Lung (tissue), 12 donors: ENCODE measurements around the gene LHX2. TPM values are rescaled to one million over a fixed set of nuclear protein-coding genes. Genes with fewer than 3 reads are reported as not detected.

Experiments
- ATAC-seq: fragments of 200-7000 bp; cut with Tn5 transposase; one replicate; pipeline ENCODE4 v1.9.1; 2020; ENCODE audit warnings: moderate number of reproducible peaks; ENCODE audit not compliant: insufficient read depth, low FRiP score
- DNase-seq, 3 donors: peaks; one replicate each; pipeline ENCODE4 v3.0.0-alpha.2; 2013 to 2017
- H3K27ac ChIP-seq, 2 donors: one replicate each; pipeline ENCODE4 v1.5.1; 2013; ENCODE audit warnings: mild to moderate bottlenecking in 2 of 2, moderate library complexity in 2 of 2, control low read depth in 1 of 2, inconsistent platforms in 1 of 2, low read depth in 1 of 2, low read length in 1 of 2
- H3K27me3 ChIP-seq, 3 donors: one replicate each; pipeline ENCODE4 v1.5.1; 2013; ENCODE audit warnings: low read length in 2 of 3; ENCODE audit not compliant: control insufficient read depth in 3 of 3, insufficient read depth in 3 of 3
- H3K36me3 ChIP-seq, 4 donors: one replicate each; pipeline ENCODE4 v1.5.1; 2013; ENCODE audit warnings: low read length in 4 of 4, mild to moderate bottlenecking in 1 of 4, moderate library complexity in 1 of 4; ENCODE audit not compliant: control insufficient read depth in 4 of 4, insufficient read depth in 4 of 4
- H3K4me1 ChIP-seq, 5 donors: one replicate each; pipeline ENCODE4 v1.5.1; 2013; ENCODE audit warnings: low read length in 5 of 5, mild to moderate bottlenecking in 2 of 5, moderate library complexity in 1 of 5; ENCODE audit not compliant: control insufficient read depth in 5 of 5, insufficient read depth in 5 of 5
- H3K4me3 ChIP-seq: one replicate; pipeline ENCODE4 v1.5.1; 2013; ENCODE audit warnings: mild to moderate bottlenecking, control low read depth, moderate library complexity
- H3K9ac ChIP-seq, 2 donors: one replicate each; pipeline ENCODE4 v1.5.1; 2013; ENCODE audit warnings: low read length in 2 of 2, control low read depth in 1 of 2; ENCODE audit not compliant: insufficient read depth in 1 of 2
- H3K9me3 ChIP-seq, 4 donors: one replicate each; pipeline ENCODE4 v1.5.1; 2013; ENCODE audit warnings: low read length in 3 of 4, mild to moderate bottlenecking in 1 of 4, moderate library complexity in 1 of 4; ENCODE audit not compliant: control insufficient read depth in 4 of 4, insufficient read depth in 3 of 4
- WGBS, 2 donors: extraction: QIAGEN DNeasy Blood & Tissue Kit; methylation state at CpG; one replicate each; pipeline ENCODE4 v1.1.7; 2013; 5-methylcytosine and 5-hydroxymethylcytosine counted together
- polyA plus RNA-seq, 2 donors: library from polyadenylated mRNA; stranded (reverse); fragments of 200-250 nt; gene quantifications; one replicate each; pipeline ENCODE4 v1.2.1, GENCODE V29; 2013
- total RNA-seq, 2 donors: library from RNA; depleted of rRNA in 1 of 2; stranded (reverse); fragments of >200 nt in 1 of 2; gene quantifications; one replicate each; pipeline ENCODE4 v1.2.1, GENCODE V29; 2014 to 2021
- TF ChIP-seq, protein P1 (sequence below): IDR thresholded peaks from 2 replicates; pipeline ENCODE4 v1.5.1; 2012; ENCODE audit warnings: mild to moderate bottlenecking; ENCODE audit errors: control extremely low read depth, extremely low read depth
- donor health status: control.
- donor health status: control.
- donor health status: Bipolar disorder and iron deficiency.
- donor health status: healthy.
- donor health status: DM: yes; HTN: yes; CAD: no.

LHX2 gene
- total and polyA plus RNA-seq, 4 donors, result 0.07 to 0.31 TPM; not detected in 2

DNA sequence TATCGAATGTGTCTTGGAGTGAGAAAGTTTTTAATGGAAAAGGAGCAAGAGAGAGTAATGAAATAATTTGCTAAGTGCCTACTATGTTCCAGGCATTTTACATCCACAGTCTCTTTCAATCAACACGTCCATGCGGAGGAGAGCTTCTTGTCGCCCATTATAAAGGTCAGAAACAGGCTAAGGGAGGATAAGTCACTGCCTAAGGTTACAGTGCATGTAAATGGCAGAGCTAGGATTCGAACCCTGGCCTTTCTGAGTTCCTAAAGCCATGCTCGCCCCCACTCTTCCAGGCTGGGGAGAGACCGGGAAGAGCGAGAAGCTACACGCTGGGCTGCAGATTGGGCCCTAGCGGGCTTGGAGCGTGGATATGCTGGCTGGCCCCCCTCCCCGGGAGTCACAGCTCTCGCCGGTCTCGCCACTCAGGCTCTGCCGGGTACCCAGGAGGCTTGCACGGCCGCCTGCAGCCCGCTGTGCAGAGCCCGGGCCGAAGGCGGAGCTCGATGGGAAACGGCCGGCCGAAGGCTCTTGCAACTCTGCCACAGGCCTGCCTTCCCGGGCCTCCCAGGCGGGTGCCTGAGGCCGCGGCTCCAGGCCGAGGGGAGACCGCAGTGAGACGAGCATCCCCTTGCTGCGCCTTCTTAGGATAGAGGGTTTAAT, 775 bp upstream of the LHX2 start:
- H3K27me3 ChIP-seq, result peaks cover 22 to 86% (median 82%) of the 10 kb centered on the region in 3 donors
- no peak overlapping the region for H3K4me3 ChIP-seq
- no peak for ATAC-seq
- no peaks in the 10 kb centered on the region for H3K36me3 ChIP-seq
- H3K9me3 ChIP-seq, result peaks cover 0 to 22% (median 0%) of the 10 kb centered on the region in 4 donors
- TF ChIP-seq, protein P1, sequence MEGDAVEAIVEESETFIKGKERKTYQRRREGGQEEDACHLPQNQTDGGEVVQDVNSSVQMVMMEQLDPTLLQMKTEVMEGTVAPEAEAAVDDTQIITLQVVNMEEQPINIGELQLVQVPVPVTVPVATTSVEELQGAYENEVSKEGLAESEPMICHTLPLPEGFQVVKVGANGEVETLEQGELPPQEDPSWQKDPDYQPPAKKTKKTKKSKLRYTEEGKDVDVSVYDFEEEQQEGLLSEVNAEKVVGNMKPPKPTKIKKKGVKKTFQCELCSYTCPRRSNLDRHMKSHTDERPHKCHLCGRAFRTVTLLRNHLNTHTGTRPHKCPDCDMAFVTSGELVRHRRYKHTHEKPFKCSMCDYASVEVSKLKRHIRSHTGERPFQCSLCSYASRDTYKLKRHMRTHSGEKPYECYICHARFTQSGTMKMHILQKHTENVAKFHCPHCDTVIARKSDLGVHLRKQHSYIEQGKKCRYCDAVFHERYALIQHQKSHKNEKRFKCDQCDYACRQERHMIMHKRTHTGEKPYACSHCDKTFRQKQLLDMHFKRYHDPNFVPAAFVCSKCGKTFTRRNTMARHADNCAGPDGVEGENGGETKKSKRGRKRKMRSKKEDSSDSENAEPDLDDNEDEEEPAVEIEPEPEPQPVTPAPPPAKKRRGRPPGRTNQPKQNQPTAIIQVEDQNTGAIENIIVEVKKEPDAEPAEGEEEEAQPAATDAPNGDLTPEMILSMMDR, result no peak
- H3K9ac ChIP-seq, result no peak overlapping the region
- 4 to 5% methylated on average over 28 to 34 of the region's 34 CpGs for WGBS, 2 donors
- H3K27ac ChIP-seq, result no peak overlapping the region
- H3K4me1 ChIP-seq, result peaks cover 0 to 28% (median 9%) of the 10 kb centered on the region in 5 donors
- peak; percentile 46 to 59 (median 52) for DNase-seq

DNA sequence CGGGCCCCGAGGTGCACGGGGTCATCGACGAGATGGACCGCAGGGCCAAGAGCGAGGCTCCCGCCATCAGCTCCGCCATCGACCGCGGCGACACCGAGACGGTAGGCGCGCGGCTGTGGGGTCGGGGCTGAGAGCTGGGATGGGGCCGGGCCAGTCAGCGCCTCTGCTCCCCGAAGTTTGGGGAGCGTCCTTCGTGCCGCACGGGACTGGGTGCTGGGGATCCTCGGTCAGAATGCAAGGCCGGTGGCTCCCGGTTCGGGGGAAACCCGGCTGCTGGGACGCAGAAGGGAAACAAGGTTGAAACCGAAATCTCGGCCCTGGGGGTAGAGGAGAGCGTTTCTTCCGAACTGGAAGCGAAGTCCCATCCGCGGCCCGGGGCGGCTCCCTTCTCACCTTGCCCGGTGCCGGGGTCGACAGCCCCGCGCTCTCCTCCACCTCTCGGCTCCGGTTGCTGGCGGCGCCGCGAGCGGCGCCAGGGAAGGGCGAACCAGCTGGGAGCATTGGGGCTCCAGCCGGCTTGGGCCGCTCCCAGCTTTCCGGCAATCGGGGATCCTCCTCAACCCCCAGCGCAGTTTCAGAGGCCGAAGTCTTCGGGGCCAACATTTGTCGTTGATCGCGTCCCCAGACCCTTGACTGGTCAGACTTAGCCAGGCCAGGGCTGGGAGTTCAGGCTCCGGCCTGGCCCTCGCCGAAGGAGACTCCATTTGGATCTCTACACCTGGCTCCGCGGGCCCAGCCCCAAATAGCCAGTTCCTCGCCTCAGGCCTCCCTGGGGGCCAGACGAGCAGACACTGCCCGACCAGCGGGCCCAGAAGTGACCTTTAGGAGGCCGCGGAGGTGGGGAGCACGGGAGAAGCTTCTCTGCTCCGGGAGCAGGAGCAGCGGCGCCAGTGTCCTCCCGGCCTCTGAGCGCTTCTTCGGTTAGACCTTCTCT, 1.1 kb downstream of the LHX2 start:
- Histone ChIP-seq H3K9me3 (peaks cover 0 to 18% (median 0%) of the 10 kb centered on the region in 4 donors), H3K4me1 (peaks cover 0 to 28% (median 13%) of the 10 kb centered on the region in 5 donors), H3K27ac (no peak overlapping the region), H3K27me3 (peaks cover 22 to 84% (median 77%) of the 10 kb centered on the region in 3 donors), H3K36me3 (no peaks in the 10 kb centered on the region), H3K4me3 (no peak overlapping the region), H3K9ac (no peak overlapping the region)
- TF ChIP-seq, protein P1, result no peak
- WGBS, 2 donors, result 2 to 6% methylated on average over 69 to 83 of the region's 83 CpGs
- DNase-seq, result no peak
- ATAC-seq, result no peak

DNA sequence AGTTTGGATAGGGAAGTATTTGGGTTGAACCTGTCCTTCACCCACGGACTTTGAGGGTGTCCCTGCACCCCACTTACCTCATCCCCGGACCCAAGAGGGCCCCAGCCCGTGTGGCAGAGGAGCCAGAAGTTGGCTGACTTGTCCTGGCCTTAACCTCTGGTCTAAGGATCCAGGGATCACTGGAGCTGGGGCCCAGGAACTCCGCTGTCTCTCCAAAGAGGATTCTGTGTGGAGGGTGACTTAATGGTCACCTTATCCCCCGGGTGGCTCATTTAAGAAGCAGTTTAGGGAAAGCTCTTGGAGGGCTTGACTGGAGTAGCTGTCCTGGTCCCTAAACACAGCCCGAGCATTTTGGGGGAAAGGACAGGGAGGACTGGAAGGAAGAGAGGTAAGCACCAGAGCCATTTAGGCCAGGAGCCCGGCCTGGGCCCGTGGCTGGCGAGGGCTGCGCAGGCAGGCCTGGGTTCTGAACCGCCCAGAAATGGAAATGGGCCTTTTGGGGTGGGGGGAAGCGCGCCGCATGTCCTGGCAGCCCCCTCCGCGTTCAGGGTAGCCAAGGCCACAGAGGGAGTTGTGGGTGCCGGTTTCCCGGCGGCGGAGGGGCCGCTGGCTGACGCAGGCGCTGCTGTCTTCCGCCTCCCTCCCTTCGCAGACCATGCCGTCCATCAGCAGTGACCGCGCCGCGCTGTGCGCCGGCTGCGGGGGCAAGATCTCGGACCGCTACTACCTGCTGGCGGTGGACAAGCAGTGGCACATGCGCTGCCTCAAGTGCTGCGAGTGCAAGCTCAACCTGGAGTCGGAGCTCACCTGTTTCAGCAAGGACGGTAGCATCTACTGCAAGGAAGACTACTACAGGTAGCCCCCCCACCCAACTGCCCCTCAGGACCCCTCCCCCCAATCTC, 2.0 kb downstream of the LHX2 start:
- peaks cover 0 to 25% (median 22%) of the 10 kb centered on the region in 5 donors for H3K4me1 ChIP-seq
- H3K27ac ChIP-seq, result no peak overlapping the region
- H3K4me3 ChIP-seq, result no peak overlapping the region
- peaks cover 18 to 84% (median 75%) of the 10 kb centered on the region in 3 donors for H3K27me3 ChIP-seq
- H3K9me3 ChIP-seq, result peaks cover 0 to 14% (median 0%) of the 10 kb centered on the region in 4 donors
- TF ChIP-seq, protein P1, result no peak
- no peak overlapping the region for H3K9ac ChIP-seq
- no peaks in the 10 kb centered on the region for H3K36me3 ChIP-seq
- ATAC-seq, result no peak
- 5 to 7% methylated on average over 39 to 40 of the region's 40 CpGs for WGBS, 2 donors
- DNase-seq, result no peak
